ENCODE measurements around the gene GLT6D1.

GLT6D1 gene

GRCh38 chr9:135591506-135592330 lies 47.6 kb downstream of the GLT6D1 start:
- no peak overlapping the region for H3K4me3 ChIP-seq (ENCODE audit: low read length)
- no peaks in the 10 kb centered on the region for H3K4me1 ChIP-seq (ENCODE audit: control insufficient read depth, insufficient read depth, low read length)
- H3K36me3 ChIP-seq (ENCODE audit: control insufficient read depth, insufficient read depth, low read length), result no peaks in the 10 kb centered on the region
- H3K9ac ChIP-seq (ENCODE audit: low read length), result no peak overlapping the region
- no peaks in the 10 kb centered on the region for H3K9me3 ChIP-seq (ENCODE audit: control insufficient read depth, low read length)
- no peaks in the 10 kb centered on the region for H3K27me3 ChIP-seq (ENCODE audit: control insufficient read depth, insufficient read depth, low read length)

DNA sequence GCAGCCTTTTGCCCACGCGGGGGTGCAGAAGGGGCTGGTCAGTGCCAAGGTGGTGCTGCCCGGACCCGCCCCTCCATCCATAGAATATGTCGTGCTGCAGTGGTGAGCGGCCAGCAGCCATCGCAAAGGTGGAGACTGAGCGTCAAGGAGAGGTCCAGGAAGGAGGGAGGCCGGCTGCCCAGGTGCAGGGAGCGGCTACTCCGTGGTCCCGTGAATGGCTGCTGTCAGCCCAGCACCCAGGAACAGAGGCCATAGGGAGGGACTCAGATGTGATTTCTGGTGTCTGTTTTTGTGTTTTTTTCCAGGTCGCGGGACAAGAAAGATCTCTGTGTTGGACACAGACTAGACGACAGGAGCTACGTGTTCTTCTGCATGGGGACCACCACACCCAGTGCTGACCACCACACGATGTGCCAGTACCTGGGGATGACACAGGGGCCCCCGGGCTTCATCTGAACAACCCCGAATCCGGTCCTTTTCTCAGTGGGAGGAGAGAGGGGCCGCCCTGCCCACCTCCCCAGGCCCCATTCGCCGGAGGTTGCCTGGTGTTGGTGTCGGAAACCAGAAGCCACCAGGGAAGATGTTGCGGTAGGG lies 48.8 kb downstream of the GLT6D1 start:
- Histone ChIP-seq H3K27me3 (ENCODE audit: control insufficient read depth, insufficient read depth, low read length) (no peaks in the 10 kb centered on the region), H3K9ac (ENCODE audit: low read length) (no peak overlapping the region), H3K4me3 (ENCODE audit: low read length) (no peak overlapping the region), H3K9me3 (ENCODE audit: control insufficient read depth, low read length) (no peaks in the 10 kb centered on the region), H3K36me3 (ENCODE audit: control insufficient read depth, insufficient read depth, low read length) (no peaks in the 10 kb centered on the region), H3K4me1 (ENCODE audit: control insufficient read depth, insufficient read depth, low read length) (no peaks in the 10 kb centered on the region)

GRCh38 chr9:135589596-135590485 lies 49.5 kb downstream of the GLT6D1 start:
- Histone ChIP-seq H3K9me3 (ENCODE audit: control insufficient read depth, low read length) (no peaks in the 10 kb centered on the region), H3K4me1 (ENCODE audit: control insufficient read depth, insufficient read depth, low read length) (no peaks in the 10 kb centered on the region), H3K36me3 (ENCODE audit: control insufficient read depth, insufficient read depth, low read length) (no peaks in the 10 kb centered on the region), H3K27me3 (ENCODE audit: control insufficient read depth, insufficient read depth, low read length) (no peaks in the 10 kb centered on the region), H3K9ac (ENCODE audit: low read length) (no peak overlapping the region), H3K4me3 (ENCODE audit: low read length) (no peak overlapping the region)

GRCh38 chr9:135588886-135589595 lies 50.3 kb downstream of the GLT6D1 start:
- H3K4me3 ChIP-seq (ENCODE audit: low read length), result no peak overlapping the region
- no peaks in the 10 kb centered on the region for H3K36me3 ChIP-seq (ENCODE audit: control insufficient read depth, insufficient read depth, low read length)
- H3K9ac ChIP-seq (ENCODE audit: low read length), result no peak overlapping the region
- no peaks in the 10 kb centered on the region for H3K4me1 ChIP-seq (ENCODE audit: control insufficient read depth, insufficient read depth, low read length)
- H3K9me3 ChIP-seq (ENCODE audit: control insufficient read depth, low read length), result no peaks in the 10 kb centered on the region
- no peaks in the 10 kb centered on the region for H3K27me3 ChIP-seq (ENCODE audit: control insufficient read depth, insufficient read depth, low read length)

GRCh38 chr9:135588371-135588770 lies 51.0 kb downstream of the GLT6D1 start:
- Histone ChIP-seq H3K9ac (ENCODE audit: low read length) (no peak overlapping the region), H3K36me3 (ENCODE audit: control insufficient read depth, insufficient read depth, low read length) (no peaks in the 10 kb centered on the region), H3K27me3 (ENCODE audit: control insufficient read depth, insufficient read depth, low read length) (no peaks in the 10 kb centered on the region), H3K4me3 (ENCODE audit: low read length) (no peak overlapping the region), H3K4me1 (ENCODE audit: control insufficient read depth, insufficient read depth, low read length) (no peaks in the 10 kb centered on the region), H3K9me3 (ENCODE audit: control insufficient read depth, low read length) (no peaks in the 10 kb centered on the region)

- Histone ChIP-seq H3K27me3 (ENCODE audit: control insufficient read depth, insufficient read depth, low read length) (no peaks in the 10 kb centered on the region), H3K9ac (ENCODE audit: low read length) (no peak overlapping the region), H3K4me3 (ENCODE audit: low read length) (no peak overlapping the region), H3K36me3 (ENCODE audit: control insufficient read depth, insufficient read depth, low read length) (no peaks in the 10 kb centered on the region), H3K4me1 (ENCODE audit: control insufficient read depth, insufficient read depth, low read length) (no peaks in the 10 kb centered on the region), H3K9me3 (ENCODE audit: control insufficient read depth, low read length) (no peaks in the 10 kb centered on the region)
Measured at GRCh38 chr9:135587658-135588057, 51.7 kb downstream of the GLT6D1 start.

GRCh38 chr9:135586601-135587109 lies 52.7 kb downstream of the GLT6D1 start:
- H3K9ac ChIP-seq (ENCODE audit: low read length), result no peak overlapping the region
- no peaks in the 10 kb centered on the region for H3K36me3 ChIP-seq (ENCODE audit: control insufficient read depth, insufficient read depth, low read length)
- no peak overlapping the region for H3K4me3 ChIP-seq (ENCODE audit: low read length)
- H3K27me3 ChIP-seq (ENCODE audit: control insufficient read depth, insufficient read depth, low read length), result no peaks in the 10 kb centered on the region
- H3K4me1 ChIP-seq (ENCODE audit: control insufficient read depth, insufficient read depth, low read length), result no peaks in the 10 kb centered on the region
- no peaks in the 10 kb centered on the region for H3K9me3 ChIP-seq (ENCODE audit: control insufficient read depth, low read length)

GRCh38 chr9:135584934-135585333 lies 54.4 kb downstream of the GLT6D1 start:
- Histone ChIP-seq H3K27me3 (ENCODE audit: control insufficient read depth, insufficient read depth, low read length) (no peaks in the 10 kb centered on the region), H3K36me3 (ENCODE audit: control insufficient read depth, insufficient read depth, low read length) (no peaks in the 10 kb centered on the region)

GRCh38 chr9:135584371-135584770 lies 55.0 kb downstream of the GLT6D1 start:
- Histone ChIP-seq H3K36me3 (ENCODE audit: control insufficient read depth, insufficient read depth, low read length) (no peaks in the 10 kb centered on the region), H3K4me3 (ENCODE audit: low read length) (no peak overlapping the region), H3K4me1 (ENCODE audit: control insufficient read depth, insufficient read depth, low read length) (no peaks in the 10 kb centered on the region), H3K9ac (ENCODE audit: low read length) (no peak overlapping the region), H3K9me3 (ENCODE audit: control insufficient read depth, low read length) (no peaks in the 10 kb centered on the region), H3K27me3 (ENCODE audit: control insufficient read depth, insufficient read depth, low read length) (no peaks in the 10 kb centered on the region)

More at GRCh38 chr9:135584934-135585333, 54.4 kb downstream of the GLT6D1 start:
- Histone ChIP-seq H3K4me1 (ENCODE audit: control insufficient read depth, insufficient read depth, low read length) (no peaks in the 10 kb centered on the region), H3K9me3 (ENCODE audit: control insufficient read depth, low read length) (no peaks in the 10 kb centered on the region), H3K4me3 (ENCODE audit: low read length) (no peak overlapping the region), H3K9ac (ENCODE audit: low read length) (no peak overlapping the region)

DNA sequence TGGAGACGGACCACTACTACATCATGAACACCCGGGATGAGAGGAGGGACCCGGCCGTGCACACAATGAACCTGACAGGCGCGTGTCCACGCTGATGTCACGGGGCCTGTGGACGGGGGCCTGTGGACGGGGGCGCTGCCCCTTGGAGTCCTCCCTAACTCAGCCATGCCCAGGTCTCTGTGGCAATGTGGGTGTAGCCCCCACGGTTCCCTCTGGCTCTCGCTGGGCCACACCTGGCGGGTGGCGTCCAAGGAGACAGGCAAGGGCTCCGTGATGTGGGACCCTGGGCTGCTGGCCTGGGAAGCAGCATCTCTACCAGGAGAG lies 55.7 kb downstream of the GLT6D1 start:
- H3K9me3 ChIP-seq (ENCODE audit: control insufficient read depth, low read length), result no peaks in the 10 kb centered on the region
- no peaks in the 10 kb centered on the region for H3K27me3 ChIP-seq (ENCODE audit: control insufficient read depth, insufficient read depth, low read length)
- no peaks in the 10 kb centered on the region for H3K36me3 ChIP-seq (ENCODE audit: control insufficient read depth, insufficient read depth, low read length)
- no peak overlapping the region for H3K4me3 ChIP-seq (ENCODE audit: low read length)
- no peaks in the 10 kb centered on the region for H3K4me1 ChIP-seq (ENCODE audit: control insufficient read depth, insufficient read depth, low read length)
- no peak overlapping the region for H3K9ac ChIP-seq (ENCODE audit: low read length)

DNA sequence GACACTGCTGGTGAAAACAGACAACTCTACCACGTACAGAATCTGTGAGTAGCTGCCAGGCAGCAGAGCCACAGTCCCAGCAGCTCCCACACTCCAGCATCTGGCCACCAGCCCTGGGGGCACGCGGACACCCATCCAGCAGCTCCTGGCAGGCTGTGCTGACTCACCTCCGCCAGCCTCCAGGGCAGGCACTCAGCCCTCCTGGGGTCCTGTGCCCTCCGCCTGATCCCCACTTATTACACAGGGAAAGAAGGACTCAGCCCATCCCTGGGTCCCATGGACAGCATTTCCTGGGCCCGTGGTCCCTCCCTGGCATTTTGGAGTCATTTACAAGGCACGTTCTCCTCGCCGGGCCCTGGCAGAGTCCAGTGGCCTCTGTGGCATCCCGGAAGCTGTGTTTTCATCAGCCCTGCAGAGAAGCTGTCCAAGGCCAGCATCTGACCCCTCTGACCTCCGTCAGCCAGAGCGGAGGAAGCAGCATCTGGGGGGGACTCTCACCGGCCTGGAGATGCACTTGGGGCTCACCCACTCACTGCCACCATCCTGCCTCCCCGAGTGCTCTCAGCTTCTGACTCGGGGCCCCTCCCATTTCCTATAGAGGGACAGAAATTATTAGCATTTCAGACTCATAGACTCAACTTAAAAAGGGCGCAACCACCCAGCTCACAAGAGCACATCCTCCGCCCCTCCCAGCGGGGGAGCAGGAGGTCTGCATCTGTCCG lies 56.2 kb downstream of the GLT6D1 start:
- Histone ChIP-seq H3K27me3 (ENCODE audit: control insufficient read depth, insufficient read depth, low read length) (no peaks in the 10 kb centered on the region), H3K4me3 (ENCODE audit: low read length) (no peak overlapping the region)

More for the DNA sequence above, 56.2 kb downstream of the GLT6D1 start:
- Histone ChIP-seq H3K36me3 (ENCODE audit: control insufficient read depth, insufficient read depth, low read length) (no peaks in the 10 kb centered on the region), H3K4me1 (ENCODE audit: control insufficient read depth, insufficient read depth, low read length) (no peaks in the 10 kb centered on the region), H3K9ac (ENCODE audit: low read length) (no peak overlapping the region), H3K9me3 (ENCODE audit: control insufficient read depth, low read length) (no peaks in the 10 kb centered on the region)

All from mucosa of stomach (tissue), 1 donor.